HG03460 (cell line): ENCODE results near the gene CALM3.
A peak's percentile ranks its signal among the peaks of the same experiment; 100 is the strongest.
"Not testable (repeated sequence)": the region's sequence is repeated elsewhere in the genome, so short reads cannot be mapped to it uniquely, and the experiment has no call there.

Experiments used
- ATAC-seq: cut with Tn5 transposase; IDR thresholded peaks from one replicate; pipeline ENCODE4 v1.9.1; 2021; ENCODE audit not compliant: unreplicated experiment

CALM3 gene

DNA sequence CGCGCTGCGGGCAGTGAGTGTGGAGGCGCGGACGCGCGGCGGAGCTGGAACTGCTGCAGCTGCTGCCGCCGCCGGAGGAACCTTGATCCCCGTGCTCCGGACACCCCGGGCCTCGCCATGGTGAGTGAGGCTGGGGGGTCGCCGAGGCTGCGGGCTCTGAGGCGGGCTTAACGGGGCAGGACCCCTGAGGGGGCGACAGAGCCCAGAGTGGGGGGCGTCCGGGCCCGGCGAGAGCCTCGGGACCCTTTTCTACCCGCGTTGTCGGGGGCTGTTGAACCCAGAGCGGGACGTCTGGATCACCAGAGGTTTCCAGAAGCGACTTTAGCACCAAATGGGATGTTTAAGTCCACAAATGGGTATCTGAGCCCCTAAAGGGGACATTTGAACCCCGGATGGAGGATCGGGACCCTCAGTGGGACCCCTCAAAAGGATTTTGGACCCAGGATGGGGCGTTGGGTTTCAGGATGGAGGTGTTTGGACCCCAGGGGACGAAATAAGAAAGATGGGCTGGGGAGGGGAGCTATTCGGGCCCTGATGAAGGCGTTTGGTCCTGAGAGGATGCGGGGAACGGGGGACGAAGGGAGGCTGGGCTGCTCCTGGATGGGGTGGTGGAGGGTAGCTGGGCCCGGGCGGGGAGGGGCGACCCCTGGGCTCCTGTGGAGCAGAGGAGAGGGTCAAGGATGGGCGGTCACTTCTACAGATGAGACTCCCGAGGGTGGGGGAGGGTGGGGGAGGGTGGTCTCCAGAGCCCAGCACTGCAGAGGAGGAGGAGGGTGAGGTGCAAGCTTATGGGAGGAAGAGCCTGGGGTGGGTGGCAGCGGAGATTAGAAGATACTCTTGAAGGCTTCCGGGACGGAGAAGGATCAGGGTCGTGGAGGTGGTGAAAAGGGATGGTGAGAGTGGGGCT lies at the start of gene CALM3:
Gene CALM3 (plus strand): TSS at position 13 of the 907 bp plus-strand sequence. CDS start 105 bp downstream, at position 118.
- peak; percentile 39 for ATAC-seq

DNA sequence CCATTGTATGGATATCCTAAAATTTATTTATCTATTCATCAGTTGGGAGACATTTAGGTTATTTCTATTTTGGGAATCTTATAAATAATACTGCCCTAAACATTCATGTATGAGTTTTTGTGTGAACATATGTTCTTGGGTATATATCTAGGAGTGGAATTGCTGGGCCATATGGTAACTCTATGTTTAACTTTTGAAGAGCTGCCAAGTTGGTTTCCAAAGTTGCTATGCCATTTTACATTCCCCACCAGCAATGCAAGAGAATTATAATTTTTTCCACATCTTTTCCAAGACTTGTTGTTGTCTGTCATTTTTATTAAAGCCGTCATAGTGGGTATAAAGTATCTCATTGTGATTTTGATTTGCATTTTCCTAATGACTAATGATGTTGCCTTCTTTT lies 48.2 kb upstream of the CALM3 start:
- no peak for ATAC-seq

DNA sequence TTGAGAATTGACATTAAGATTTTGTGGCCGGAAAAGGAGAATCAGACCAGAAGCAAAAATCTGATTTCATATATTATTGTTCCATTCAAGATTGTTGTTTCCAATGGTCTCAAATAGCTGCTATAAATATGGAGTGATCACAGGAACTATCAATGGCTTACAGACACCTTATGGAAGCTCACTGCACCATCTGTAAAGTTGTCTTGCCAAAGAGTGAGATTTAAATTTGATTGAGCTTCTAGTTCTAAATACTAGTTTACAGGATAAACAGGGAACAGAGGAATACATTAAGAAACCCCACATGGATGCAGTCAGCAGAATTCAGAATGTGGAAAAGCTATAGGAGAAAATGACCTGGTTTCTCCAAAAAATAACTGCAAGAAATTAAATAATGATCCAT lies 47.0 kb upstream of the CALM3 start:
- no peak for ATAC-seq

DNA sequence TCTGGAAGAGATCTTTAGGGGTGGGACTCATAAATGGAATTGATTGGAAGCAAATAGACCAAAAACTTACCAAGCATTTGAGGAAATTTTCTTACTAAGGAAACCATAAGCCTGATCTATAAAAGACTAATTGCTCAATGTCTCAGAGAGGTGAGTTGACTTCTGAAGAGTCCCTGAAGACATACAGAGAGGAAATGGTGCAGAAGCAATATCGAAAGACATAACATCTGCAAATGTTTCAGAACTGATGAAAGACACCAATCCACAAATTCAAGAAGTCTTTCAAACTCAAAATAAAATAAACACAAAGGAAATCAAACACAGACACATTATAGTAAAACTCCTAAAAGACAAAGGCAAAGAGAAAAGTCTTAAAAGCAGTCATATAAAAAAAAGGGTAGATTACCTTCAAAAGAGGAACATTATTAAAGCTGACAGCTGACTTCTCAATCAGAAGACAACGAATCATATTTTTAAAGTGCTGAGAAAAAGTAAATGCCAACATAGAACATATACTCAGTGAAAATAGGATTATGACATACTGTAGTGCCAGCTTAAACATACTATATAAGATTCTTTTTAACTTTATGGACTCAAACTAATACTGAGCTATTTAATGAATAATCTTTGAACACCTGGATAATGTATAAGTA lies 45.4 kb upstream of the CALM3 start:
- ATAC-seq, result no peak

DNA sequence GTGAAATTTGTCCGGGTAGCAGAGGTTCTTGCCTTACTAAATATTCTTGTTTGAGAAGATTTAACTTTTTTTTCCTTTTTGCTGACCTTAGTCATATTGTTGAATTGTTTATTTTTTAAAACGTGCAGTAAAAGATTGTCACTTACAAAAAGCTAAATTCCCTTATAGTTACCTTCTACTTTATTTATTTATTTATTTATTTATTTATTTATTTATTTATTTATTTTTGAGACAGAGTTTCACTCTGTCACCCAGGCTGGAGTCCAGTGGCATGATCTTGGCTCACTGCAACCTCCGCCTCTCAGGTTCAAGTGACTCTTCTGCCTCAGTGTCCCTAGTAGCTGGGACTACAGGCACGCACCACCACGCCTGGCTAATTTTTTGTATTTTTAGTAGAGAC lies 44.7 kb upstream of the CALM3 start:
- not testable (repeated sequence) for ATAC-seq

DNA sequence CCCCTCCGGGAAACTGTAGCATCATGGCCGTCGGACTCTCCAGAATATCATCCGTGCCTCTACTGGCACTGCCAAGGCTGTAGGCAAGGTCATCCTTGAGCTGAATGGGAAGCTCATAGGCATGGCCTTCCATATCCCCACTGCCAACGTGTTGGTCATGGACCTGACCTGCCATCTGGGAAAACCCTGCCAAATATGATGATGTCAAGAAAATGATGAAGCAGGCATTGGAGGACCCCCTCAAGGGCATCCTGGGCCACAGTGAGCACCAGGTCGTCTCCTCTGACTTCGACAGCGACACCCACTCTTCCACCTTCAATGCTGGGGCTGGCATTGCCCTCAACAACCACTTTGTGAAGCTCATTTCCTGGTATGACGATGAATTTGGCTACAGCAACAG lies 41.9 kb upstream of the CALM3 start:
- no peak for ATAC-seq

DNA sequence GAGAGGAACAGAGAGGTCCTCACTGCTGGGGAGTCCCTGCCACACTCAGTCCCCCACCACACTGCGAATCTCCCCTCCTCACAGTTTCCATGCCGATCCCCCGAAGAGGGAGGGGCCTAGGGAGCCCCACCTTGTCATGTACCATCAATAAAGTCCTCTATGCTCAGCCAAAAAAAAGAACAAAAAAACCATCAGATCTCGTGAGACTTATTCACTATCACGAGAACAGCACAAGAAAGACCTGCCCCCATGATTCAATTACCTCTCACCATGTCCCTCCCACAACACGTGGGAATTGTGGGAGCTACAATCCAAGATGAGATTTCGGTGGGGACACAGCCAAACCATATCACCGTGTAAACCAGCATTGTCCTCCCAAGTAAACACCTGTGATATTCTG lies 41.5 kb upstream of the CALM3 start:
- not testable (repeated sequence) for ATAC-seq

DNA sequence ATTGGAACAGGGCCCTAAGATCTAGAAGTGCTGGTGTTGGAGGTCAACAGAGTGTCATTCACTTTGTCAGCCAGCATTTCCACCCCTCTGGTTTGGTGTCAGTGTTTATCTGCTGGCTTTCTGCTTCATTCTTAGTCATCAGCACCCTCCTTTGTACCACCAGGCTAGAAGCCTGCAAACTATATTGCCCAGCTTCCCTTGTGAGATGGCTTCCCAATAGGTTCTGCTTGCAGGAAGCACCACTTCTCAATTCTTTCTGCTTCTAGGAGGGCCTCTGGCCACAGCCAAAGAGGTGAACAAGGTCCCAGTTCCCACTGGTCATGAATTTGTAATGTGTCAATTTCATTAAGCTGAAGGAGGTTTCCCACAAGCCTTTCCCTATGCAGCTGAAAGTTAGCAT lies 36.4 kb upstream of the CALM3 start:
- ATAC-seq, result no peak

DNA sequence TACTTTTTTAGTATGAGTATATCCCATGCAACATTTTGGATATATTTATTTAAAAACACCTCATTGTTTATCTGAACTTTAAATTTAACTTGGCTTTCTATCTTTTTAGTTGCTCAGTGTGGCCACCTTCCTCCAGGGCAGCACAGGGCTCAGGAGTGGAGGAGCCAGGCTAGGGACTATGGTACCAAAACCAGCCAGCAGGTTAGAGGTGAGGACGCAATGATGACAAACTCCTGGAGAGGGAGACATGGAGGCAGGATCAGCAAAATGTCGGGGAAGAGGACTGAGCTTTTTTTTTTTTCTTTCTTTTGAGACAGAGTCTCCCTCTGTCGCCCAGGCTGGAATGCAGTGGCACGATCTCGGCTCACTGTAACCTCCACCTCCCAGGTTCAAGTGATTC lies 29.6 kb upstream of the CALM3 start:
- no peak for ATAC-seq

DNA sequence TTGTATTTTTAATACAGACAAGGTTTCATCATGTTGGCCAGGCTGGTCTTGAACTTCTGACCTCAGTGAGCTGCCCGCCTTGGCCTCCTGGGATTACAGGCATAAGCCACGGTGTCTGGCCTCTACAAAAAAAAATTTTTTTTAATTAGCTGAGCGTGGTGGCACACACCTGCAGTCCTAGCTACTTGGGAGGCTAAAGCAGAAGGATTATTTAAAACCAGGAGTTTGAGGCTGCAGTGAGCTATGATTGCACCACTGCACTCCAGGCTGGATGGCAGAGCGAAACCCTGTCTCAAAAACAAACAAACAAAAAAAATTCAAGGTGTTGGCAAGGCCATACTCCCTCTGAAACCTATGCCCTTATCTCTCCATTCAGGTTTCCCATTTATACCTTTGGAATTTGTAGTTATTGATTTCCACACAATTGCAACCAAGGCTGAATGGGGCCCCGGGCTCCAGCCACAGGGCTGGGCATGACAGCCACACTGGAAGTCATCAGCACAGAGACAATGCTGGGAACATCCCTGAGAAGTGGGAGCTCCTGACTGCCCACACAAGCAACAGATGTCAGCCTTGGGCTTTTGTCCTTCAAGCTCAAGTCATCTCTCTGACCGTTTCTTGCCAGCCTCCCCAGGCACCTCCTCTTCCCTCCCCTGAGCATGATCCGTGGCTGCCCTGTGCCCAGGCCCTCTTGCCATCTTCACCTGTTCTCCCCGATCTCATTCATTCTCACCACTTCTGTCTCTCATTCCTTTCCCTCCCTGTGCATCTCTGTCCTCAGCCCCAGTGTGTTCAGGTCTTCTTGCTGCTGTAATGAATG lies 27.2 kb upstream of the CALM3 start:
- ATAC-seq, result no peak

DNA sequence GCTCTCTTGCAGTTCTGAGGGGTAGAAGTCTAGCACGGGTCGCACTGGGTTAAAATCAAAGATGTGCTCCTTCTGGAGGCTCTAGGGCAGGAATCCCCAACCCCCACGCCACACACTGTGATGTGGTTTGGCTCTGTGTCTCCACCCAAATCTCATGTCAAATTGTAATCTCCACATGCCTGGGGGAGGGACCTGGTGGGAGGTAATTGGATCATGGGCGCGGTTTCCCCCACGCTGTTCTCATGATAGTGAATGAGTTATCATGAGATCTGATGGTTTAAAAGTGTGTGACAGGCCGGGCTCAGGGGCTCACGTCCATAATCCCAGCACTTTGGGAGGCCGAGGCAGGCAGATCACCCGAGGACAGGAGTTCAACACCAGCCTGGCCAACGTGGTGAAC lies 26.6 kb upstream of the CALM3 start:
- no peak for ATAC-seq

DNA sequence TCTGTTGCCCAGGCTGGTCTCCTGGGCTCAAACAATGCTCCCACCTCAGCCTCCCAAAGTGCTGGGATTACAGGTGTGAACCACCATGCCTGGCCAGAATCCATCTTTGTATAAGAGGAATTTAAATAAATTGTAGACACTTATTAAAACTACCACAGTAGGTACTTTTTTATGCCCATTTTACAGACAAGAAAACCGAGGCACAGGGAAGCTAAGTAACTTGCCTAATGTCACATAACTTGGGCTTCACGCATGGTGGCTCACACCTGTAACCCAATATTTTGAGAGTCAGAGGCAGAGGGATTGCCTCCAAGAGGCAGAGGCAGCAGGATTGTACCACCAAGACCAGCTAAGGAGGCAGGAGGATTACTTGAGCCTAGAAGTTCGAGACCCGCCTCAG lies 22.7 kb upstream of the CALM3 start:
- ATAC-seq, result no peak

DNA sequence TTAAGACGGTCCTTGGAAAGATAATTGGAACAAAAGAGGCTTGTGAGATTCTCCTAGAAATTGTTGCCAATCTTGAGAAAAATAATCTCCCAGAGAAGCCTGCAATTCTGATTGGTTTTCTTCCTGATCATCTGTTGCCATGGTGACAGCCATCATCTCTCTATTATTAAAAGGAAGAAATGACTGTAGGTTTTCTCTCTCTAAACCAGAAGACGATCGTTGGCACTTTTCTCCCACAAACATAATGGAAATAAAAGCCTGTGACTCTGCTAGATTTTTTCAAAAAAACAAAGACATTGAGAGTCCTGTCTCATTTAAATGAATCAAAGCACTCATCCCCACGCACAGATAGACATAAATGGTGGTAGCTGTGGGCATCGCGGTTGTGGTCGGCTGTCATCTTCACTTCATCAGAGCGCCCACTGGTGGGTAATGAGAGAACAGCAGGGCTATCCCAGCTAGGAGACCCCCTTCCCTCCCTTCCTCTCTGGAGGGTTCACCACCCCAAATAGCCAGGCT lies 21.7 kb upstream of the CALM3 start:
- ATAC-seq, result no peak

DNA sequence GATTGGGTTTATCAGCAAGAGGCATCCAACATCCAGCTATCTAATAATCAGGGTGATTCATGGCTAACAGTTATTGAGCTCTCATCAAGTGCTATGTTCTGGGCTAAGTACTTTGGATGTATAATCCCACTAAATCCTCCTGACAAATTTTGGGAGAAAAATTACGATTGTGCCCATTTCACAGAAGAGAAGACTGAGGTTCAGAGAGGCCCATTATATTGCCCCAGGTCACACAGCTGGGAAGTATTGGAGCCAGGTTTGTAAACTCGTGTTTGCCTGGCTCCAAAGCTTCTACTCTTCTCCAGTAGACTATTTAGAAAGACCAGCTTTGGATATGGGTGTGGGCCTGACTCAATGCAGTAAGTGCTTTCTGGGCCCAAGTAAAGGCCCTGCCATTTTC lies 20.9 kb upstream of the CALM3 start:
- no peak for ATAC-seq

DNA sequence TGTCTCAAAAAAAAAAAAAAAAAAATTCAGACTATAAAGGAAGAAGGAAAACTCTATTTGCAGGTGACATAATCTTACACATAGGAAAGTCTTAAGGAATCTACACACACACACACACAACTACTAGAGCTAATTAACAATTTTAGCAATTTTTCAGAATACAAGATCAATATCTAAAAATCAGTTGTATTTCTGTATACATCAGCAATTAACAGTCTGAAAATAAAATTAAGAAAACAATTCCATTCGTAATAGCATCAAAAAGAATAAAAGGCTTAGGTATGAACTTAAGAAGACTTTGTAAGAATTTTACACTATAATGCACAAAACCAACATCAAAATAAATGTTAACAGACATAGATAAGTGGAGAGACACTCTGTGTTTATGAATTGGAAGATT lies 15.6 kb upstream of the CALM3 start:
- no peak for ATAC-seq

DNA sequence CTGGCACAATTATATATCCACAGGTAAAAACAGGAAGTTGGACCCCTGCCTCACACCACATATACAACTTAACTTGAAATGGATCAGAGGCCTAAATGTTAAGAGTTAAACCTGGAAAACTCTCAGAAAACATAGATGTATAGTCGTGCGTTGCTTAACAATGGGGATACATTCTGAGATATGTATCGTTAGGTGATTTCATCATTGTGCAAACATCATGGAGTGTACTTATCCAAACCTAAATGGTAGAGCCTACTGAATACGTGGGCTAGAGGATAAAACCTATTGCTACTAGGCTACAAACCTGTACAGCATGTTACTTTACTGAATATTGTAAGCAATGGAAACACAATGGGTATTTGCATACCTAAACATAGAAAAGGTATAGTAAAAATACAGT lies 14.8 kb upstream of the CALM3 start:
- ATAC-seq, result no peak

DNA sequence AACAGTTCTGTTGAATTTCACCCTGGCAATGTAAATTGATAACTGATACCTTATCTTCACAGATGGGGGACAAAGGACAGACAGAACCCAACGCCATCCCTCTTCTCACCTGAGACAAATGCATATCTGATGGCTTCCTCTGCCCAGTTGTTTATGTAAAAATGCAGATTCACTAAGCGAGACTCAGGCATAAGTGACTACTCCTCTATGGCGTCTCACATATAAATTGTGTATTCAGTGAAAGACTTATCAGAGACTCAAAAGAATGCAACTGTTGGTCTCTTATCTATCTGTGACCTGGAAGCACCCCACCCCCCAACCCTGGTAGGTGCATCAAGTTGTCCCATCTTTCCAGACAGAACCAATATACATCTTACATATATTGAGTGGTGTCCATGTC lies 13.3 kb upstream of the CALM3 start:
- no peak for ATAC-seq

DNA sequence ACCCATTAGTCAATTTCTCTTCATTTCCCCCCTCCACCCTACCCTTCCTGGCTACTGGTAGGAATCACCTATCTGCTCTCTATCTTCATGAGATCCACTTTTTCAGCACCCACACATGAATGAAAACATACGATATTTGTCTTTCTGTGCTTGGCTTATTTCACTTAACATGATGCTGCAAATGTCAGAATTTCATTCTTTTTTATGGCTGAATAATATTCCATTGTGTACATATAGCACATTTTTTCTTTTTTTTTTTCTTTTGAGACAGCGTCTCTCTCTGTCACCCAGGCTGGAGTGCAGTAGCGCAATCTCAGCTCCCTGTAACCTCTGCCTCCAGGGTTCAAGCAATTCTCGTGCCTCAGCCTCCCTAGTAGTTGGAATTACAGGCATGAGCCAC lies 9.9 kb upstream of the CALM3 start:
- ATAC-seq, result no peak

DNA sequence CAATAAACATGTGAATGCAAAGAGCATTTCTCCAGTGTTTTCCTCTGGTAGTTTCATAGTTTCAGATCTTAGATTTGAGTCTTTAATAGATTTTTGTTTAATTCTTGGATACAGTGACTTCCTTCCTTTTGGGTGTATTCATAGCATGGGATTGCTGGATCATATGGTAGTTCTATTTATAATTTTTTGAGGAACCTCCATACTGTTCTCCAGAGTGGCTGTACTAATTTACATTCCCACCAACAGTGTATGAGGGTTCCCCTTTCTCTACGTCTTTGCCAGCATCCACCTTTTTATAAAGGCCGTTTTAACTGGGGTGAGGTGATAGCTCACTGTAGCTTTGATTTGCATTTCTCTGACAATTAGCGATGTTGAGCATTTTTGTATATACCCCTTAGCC lies 9.3 kb upstream of the CALM3 start:
- no peak for ATAC-seq

DNA sequence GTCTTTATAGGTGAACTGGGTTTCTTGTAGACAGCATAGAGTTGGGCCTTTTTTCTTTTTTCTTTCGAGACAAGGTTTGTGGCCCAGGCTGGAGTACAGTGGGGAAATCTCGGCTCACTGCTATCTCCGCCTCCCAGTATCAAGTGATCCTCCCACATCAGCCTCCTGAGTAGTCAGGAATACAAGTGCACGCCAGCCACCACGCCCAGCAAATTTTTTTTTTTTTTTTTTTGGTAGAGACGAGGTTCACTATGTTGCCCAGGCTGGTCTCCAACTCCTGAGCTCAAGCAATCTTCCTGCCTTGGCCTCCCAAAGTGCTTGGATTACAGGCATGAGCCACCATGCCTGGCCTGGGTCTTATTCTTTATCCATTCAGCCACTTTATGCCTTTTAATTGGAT lies 5.1 kb upstream of the CALM3 start:
- no peak for ATAC-seq

DNA sequence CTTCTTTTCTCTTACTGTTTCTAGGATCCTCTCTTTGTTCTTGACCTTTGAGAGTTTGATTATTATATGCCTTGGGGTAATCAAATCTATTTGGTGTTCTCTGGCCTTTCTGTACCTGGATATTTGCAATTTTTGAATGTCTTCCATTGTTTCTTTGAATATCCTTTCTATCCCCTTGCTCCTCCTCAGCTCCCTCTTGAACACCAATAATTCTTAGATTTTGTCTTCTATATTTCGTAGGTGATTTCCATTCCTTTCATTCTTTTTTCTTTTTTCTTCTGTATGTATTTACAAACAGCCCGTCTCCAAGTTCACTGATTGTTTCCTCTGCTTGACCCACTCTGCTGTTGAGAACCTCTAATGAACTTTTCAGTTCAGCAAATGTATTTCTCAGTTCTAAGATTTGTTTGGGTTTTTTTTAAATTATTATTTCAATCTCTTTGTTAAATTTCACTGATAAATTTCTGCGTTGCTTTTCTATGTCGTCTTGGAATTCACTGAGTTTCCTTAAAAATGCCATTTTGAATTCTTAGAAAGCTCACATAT lies 2.7 kb upstream of the CALM3 start:
- ATAC-seq, result no peak
